Erythroblast (primary cell): ENCODE data around the gene NECAB3.

ENCODE experiments used
- GATA1 ChIP-seq: IDR thresholded peaks from 2 replicates; pipeline ENCODE4 v1.6.1; 2011; ENCODE audit warnings: low read depth, mild to moderate bottlenecking, control low read depth, low read length, moderate library complexity
- POLR2A ChIP-seq: IDR thresholded peaks from 2 replicates; pipeline ENCODE4 v1.6.1; 2011; ENCODE audit warnings: mild to moderate bottlenecking, low read length

- TF ChIP-seq POLR2A, result no peak
- no peak for TF ChIP-seq GATA1
Observed at GRCh38 chr20:33696448-33696847, 22.2 kb upstream of the NECAB3 start.
